PFSK-1 (cell line): Measurements from ENCODE around the gene FMN1.

Source experiments
- FOXP2 ChIP-seq: optimal IDR thresholded peaks from 2 replicates; pipeline ENCODE3; 2011; ENCODE audit warnings: borderline replicate concordance, control low read depth, inconsistent platforms; ENCODE audit not compliant: insufficient read depth; ENCODE audit errors: extremely low read length, extremely low read depth
- POLR2AphosphoS5 ChIP-seq: IDR thresholded peaks from 2 replicates; pipeline ENCODE4 v1.6.1; 2012; ENCODE audit warnings: low read depth, mild to moderate bottlenecking, control low read depth, low read length, moderate library complexity
- SIN3A ChIP-seq: IDR thresholded peaks from 2 replicates; pipeline ENCODE4 v1.6.1; 2012; ENCODE audit warnings: mild to moderate bottlenecking, low read length, moderate library complexity, borderline replicate concordance; ENCODE audit not compliant: insufficient read depth
- TAF1 ChIP-seq: IDR thresholded peaks from 2 replicates; pipeline ENCODE4 v1.6.1; 2012; ENCODE audit warnings: low read length, control low read depth, borderline replicate concordance; ENCODE audit not compliant: insufficient read depth
- TF ChIP-seq, protein P1 (sequence below), 2 experiments: IDR thresholded peaks; 2 replicates each; pipeline versions ENCODE4 v1.6.1 to v1.8.0; 2011 to 2012; ENCODE audit warnings: low read depth in 2 of 2, low read length in 2 of 2, control low read depth in 1 of 2, inconsistent platforms in 1 of 2, mild to moderate bottlenecking in 1 of 2, moderate library complexity in 1 of 2; ENCODE audit not compliant: insufficient read depth in 1 of 2

Gene FMN1

DNA sequence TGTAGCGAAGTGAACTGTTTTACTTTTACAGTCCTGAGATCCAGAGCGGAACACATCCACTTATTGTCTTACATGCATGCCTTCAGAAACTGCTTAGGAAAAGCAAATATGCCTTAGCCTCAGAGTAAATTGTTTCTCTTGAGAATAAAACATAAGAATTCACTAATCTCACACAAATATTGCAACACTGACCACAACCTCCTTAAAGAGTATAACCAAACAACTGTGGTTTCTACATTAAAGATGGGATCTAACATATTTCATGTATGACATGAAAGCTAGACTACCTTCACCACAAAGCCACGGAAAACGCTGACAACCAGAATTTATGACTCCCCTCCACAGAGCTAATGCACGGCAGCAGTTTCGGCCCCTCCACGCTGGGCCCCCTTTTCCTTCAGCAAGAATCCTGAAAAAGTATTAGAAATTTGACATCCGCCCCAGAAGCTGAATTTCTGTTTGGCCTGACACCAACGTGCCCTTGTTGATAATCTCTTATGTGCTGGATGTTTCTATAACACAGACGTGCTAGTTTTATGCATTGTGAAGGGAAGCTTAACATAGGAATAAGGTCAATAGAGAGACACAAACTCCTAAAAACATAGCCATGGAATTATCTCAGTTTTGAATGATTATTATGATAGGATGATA is 392.1 kb downstream of the FMN1 start:
- no peak for TF ChIP-seq POLR2AphosphoS5

DNA sequence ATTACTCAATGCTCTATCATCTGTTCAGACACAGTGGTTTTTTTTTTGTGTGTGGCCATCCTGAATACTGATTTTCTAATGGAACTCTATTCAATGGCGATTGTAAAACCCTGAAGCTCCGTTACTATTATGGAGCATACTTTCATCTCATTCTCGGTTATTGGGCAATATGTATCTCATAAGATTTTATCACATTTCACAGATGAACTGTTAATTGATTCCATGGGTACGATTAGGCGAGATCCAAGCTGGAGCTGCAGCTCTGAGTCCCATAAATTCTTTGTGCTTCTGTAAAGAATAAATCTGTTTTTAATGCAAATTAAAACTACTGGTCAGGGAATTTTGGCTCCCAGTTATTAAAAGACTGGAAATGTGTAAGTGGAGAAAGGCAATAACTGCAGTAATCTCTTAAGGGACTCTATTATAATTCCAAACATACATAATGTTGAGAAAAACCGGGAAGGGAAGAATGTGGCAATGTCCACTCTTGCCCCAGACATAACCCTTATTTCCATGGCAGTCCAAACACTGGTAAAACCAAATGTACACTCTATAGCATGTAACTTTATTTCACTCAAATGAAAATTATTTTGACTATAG is 394.5 kb downstream of the FMN1 start:
- TF ChIP-seq FOXP2 (no peak), POLR2AphosphoS5 (no peak), SIN3A (no peak)
- TF ChIP-seq, protein P1, sequence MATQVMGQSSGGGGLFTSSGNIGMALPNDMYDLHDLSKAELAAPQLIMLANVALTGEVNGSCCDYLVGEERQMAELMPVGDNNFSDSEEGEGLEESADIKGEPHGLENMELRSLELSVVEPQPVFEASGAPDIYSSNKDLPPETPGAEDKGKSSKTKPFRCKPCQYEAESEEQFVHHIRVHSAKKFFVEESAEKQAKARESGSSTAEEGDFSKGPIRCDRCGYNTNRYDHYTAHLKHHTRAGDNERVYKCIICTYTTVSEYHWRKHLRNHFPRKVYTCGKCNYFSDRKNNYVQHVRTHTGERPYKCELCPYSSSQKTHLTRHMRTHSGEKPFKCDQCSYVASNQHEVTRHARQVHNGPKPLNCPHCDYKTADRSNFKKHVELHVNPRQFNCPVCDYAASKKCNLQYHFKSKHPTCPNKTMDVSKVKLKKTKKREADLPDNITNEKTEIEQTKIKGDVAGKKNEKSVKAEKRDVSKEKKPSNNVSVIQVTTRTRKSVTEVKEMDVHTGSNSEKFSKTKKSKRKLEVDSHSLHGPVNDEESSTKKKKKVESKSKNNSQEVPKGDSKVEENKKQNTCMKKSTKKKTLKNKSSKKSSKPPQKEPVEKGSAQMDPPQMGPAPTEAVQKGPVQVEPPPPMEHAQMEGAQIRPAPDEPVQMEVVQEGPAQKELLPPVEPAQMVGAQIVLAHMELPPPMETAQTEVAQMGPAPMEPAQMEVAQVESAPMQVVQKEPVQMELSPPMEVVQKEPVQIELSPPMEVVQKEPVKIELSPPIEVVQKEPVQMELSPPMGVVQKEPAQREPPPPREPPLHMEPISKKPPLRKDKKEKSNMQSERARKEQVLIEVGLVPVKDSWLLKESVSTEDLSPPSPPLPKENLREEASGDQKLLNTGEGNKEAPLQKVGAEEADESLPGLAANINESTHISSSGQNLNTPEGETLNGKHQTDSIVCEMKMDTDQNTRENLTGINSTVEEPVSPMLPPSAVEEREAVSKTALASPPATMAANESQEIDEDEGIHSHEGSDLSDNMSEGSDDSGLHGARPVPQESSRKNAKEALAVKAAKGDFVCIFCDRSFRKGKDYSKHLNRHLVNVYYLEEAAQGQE (IDR thresholded peaks at IDR 0.05; ENCODE audit: insufficient read depth in 1 of 2, low read depth in 2 of 2, low read length in 2 of 2): no peak

DNA sequence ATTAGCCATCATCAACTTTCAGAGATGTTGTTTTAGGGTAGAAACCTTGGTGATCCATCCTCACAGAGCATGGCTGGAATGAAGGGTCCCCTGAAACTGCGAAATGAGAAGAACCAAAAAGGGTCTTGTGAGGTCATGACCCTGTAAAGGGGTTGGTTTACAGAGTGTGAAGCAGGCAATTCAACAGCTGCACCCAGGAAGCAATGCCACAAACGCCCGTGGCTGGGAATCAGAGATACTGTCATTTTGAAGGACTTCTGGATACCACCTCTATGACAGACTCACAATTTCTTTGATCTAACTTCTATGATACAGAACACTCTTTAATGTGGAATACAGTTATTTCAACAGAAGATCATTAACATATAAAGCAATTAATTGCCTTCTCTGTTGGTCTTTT is 397.7 kb downstream of the FMN1 start:
- TF ChIP-seq TAF1 (no peak), POLR2AphosphoS5 (no peak), FOXP2 (no peak), SIN3A (no peak)
- TF ChIP-seq, protein P1 (IDR thresholded peaks at IDR 0.05; ENCODE audit: insufficient read depth in 1 of 2, low read depth in 2 of 2, low read length in 2 of 2): no peak

DNA sequence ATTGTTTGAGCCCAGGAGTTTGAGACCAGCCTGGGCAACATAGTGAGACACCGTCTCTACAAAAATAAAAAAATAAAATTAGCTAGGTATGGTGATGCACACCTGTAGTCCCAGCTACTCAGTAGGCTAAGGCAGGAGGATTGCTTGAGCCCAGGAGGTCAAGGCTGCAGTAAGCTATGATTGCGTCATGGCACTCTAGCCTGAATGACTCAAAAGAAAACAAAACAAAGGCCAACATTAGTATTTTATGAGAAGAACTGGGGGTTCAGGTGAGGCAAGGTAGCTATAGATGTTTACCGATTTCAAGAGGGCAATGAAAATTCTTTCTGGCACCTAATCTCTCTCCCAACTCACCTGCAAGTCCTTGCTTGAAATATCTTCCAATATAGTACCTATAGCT is 399.5 kb downstream of the FMN1 start:
- TF ChIP-seq, protein P1 (IDR thresholded peaks at IDR 0.05; ENCODE audit: insufficient read depth in 1 of 2, low read depth in 2 of 2, low read length in 2 of 2): no peak
- no peak for TF ChIP-seq FOXP2
- no peak for TF ChIP-seq SIN3A
- no peak for TF ChIP-seq POLR2AphosphoS5
- TF ChIP-seq TAF1: no peak

DNA sequence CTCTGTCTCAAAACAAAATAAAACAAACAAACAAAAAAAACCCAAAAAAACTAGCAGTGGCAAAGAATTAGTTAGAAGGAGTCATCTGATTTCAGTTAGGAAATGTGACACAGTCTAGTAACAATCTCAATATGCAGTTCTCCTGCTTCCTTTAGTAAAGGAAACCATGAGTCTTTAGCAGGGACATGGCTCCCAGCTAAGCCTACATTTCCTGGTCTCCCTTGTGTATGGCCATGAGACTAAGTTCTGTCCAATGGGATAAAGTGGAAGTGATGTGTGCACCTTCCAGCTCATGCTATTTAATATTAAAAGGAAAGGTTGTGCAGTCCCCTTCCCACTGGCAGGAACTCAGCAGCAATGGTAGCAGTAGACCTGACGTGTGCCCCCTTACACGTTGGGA is 402.1 kb downstream of the FMN1 start:
- TF ChIP-seq, protein P1 (IDR thresholded peaks at IDR 0.05; ENCODE audit: insufficient read depth in 1 of 2, low read depth in 2 of 2, low read length in 2 of 2): no peak
- no peak for TF ChIP-seq POLR2AphosphoS5
- TF ChIP-seq FOXP2: no peak
- TF ChIP-seq SIN3A: no peak
- no peak for TF ChIP-seq TAF1
